Stimulated activated CD4-positive, alpha-beta T cell treated with anti-CD3 and anti-CD28 coated beads, Interleukin-2, amount 100 ng/mL, for 24 hours (primary cell): ENCODE data around the gene ELOB.

ENCODE experiments used
- DNase-seq, 2 donors: peaks; one replicate each; pipeline ENCODE4 v3.0.0-alpha.2; 2020

The ELOB gene

DNA sequence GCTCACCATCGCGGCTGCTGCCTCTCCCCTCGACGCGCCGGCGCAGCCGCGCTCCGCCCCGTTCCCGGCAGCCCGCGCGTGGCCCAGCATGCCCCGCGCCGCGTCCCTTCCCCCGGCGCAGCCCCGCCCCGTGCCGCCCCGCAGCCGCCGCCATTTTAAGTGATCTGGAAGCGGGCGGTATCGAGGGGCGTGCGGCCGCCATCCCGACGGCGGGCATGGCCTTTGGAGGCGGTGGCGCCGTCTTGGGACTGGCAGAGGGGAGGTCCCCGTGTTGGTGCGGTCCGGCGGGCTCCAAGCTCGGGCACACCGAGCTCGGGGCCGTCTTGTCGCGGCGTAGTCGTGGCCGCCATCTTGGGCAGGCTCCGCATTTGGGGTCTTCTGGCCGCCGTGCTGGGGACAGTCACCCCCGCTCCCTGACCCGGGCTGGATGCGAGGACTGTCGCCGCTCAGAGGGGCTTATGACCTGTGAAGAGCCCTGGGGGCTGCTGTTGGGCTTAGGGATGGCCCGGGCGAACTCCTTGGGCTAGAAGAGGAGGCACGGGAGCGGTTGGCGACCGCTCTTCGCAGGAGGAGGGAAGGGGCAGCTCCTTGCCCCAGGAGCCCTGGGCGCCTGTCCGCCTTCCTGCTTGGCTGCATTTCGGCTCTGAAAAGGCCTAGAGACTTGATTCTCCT, at the start of gene ELOB:
Gene ELOB (minus strand): TSS at position 50 of the 672 bp plus-strand sequence. CDS start 41 bp downstream, at position 9.
- DNase-seq = peak; percentile 91

DNA sequence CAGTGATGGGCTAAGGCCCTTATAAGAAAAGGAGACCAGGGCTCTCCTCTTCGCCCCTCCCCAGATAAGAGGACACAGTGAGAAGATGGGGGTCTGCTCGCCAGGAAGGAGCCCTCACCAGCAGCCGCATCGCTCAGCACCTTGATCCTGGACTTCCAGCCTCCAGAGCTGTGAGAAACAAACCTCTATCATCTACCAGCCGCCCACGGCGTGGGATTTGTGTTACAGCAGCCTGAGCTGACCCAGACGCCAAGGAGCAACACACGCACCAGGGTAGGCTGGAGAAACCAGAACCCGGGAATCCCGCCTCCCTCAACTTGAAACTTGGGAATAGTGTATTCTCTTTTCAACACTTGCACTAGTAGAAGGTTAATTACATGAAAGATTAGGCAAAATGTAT, 48.8 kb upstream of the ELOB start:
- no peak for DNase-seq

DNA sequence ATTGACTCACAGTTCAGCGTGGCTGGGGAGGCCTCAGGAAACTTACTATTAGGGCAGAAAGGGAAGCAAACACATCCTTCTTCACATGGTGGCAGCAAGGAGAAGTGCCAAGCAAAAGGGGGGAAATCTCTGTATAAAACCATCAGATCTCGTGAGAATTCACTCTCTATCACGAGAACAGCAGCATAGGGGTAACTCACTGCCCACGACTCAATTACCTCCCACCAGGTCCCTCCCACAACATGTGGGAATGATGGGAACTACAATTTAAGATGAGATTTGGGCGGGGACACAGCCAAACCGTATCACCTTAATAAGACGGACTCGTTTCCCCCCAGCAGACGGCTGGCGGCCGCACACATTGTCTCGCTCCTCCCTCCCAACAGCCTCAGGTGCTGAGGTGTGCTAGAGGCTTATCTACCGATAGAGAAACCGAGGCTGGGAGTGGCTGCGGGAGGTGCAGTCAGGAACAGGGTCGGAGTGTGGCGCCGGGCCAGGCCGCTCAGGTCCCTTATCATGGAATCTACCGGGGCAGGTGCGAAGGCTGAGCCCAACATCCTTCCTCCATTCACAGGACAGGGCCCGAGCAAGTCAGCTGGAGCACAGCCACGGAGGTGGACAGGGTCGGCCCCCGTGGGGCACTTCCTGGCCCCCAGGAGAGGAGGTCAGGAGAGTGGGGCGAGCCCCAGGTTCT, 48.1 kb upstream of the ELOB start:
- DNase-seq = no peak

DNA sequence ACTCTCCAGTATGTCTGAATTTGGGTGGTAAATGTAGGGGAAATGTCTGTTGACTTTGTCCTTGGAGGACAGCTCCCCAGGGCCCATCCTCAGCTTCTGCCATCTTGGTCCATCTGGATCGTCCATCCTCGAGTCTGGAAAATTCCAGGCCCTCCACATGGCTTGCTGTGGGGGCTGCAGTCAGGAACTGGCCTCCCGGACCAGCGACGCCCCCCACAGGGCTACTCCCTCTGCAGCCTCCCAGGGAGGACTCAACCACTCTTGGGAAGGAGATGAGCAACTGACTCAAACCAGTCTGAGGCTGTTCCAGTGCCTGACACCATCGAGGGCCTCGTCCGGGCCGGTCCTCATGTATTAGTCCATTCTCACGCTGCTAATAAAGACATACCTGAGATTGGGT, 47.5 kb upstream of the ELOB start:
- DNase-seq = no peak

DNA sequence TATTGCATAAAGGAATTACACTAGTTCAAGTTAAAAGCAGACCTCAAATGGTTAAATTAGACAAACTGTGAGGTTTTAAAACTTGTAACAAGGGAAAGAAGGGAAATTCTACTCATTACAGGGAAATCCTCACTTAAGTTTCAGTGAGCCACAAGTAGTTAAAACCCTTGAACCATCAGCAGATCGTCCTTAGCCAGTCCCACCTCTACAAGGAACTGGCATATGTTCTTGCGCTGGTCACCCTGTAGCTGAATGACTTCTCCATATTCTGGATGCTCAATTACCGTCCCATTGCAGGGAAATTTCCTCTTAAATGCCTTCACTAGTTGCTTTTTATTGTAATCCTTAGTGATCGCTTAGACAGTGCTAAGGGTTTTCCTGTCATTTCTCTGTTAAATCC, 45.4 kb upstream of the ELOB start:
- DNase-seq = no peak

DNA sequence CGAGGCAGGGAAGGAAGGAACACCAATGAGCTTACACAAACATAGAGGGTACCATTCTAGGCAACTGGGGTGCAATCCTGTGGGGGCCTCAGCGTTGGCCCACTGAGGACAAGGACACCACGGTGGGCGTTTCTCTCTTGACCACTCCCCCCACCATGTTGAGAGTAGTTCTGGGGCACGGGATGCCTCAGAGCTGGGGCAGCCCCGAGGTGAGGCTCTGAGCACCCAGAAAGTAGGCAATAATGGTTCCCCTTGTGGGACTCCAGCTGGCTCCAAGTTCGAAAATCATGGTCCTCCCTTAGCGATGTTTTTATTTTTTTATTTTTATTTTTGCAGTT, 45.0 kb upstream of the ELOB start:
- DNase-seq = no peak

DNA sequence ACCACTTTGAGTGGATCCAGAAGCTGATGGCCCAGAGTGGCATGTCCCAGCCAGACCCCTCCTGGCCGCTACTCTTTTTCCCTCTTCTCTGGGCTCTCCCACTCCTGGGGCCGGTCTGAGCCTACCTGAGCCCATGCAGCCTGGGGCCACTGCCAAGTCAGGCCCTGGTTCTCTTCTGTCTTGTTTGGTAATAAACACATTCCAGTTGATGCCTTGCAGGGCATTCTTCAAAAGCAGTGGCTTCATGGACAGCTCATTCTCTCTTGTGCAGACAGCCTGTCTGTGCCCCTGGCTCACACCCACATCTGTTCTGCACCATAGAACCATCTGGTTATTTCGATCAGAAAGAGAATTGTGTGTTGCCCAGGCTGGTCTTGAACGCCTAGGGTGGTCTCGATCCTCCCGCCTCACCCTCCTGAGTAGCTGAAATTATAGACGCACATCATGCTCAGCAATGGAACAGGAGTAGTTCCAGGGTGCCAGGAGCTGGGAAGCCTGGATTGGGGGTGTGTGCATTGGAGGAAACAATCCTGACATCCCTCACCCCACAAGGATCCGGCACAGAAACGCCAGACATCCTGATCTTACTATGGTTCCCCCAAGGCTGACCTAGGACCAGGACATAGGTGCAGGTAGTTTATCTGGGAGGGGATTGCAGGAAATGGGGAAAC, 44.5 kb upstream of the ELOB start:
- no peak for DNase-seq

DNA sequence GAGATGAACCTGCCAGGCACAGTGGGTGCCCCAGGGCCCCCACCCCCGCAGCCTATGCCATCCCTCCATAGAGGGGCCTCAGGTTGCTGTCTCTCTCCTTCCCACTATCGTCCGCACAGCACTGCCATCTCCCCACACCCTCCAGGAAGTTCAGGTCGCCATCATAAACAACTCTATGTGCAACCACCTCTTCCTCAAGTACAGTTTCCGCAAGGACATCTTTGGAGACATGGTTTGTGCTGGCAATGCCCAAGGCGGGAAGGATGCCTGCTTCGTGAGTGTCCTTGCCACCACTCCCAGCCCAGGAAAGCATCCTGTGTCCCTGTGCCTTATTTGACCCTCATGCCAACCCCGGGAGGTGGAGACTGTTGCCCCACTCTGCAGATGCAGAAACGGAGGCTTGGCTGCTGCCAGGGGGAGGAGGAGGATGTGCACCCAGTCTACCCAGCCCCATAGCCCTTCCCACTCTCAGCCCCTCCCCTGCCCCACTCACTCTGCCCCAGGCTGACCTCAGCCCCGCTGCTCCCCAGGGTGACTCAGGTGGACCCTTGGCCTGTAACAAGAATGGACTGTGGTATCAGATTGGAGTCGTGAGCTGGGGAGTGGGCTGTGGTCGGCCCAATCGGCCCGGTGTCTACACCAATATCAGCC, 43.9 kb upstream of the ELOB start:
- DNase-seq = no peak

DNA sequence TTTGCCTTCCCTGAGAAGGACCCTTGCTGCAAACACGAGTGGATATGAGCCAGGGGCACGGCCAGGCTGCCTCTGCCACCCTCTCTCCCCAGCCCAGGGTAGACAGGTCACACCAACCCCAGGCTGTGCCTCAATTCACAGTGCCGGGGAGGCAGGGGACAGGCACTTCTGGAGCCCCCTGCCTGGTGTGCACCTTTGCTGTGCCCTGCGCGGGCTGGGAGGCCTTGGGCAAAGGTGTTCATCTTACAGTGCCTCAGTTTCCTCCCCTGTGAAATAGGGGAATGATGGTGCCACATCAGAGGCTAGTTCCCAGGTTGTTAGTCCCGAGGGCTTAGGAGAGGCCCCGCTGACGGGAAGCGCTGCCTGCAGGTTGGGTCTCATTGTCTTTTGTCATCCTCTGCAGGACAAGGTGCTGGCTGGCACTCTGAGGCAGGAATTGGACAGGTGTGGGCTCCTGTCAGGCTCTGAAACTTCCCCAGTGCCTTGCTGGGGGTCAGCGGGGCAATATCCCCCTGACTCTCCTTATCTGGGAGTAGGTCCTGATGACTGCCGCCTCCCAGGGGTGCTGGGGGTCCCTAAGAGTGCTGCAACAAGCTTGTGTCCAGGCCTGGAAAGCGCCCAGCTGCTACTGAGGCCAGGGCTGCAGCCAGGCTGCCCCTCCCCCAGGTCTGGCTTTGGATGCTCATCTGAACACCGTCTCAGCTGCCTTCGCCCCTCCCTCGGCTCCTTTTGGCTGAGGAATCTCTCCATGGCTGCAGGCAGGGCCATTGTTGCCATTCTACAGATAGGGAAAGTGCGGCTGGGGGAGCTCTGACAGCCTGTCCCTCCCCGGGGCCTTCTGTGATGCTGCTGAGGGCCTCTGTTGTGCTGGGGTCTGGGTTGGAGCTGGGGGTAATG, 43.1 kb upstream of the ELOB start:
- no peak for DNase-seq

DNA sequence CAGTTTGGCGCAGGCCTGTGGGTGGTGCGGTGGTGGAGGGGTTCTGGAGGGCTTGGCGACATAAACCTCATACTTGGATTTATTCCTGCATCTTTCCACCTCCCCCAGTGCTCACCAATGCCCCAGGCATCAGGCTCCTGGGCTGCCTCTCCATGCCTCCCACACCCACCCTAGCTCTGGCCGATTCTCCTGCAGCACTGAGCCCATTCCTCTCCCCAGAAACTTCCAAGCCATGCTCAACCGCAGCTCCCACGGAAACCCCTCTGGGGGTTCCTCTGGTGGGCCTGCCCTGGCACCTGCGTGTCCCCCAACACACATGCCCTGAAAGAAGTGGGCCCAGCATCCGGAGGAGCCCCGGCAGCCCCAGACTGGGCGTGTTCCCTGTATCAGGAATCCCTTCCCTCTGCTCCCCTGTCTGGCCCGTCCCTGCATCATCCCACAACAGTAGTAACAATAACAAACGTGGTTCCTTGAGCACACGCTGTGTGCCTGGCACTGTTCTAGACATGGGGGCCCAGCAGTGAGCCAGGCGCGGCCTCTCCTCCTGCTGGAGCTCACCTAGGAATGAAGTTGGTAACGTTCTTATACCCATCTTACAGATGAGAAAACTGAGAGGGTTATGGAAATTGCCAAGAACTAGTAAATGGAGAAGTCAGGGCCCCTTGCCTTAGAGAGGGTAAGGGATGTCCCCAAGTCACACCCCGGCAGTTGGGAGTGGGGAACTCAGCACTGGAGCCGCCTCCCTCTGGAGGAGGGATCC, 42.3 kb upstream of the ELOB start:
- DNase-seq = no peak

DNA sequence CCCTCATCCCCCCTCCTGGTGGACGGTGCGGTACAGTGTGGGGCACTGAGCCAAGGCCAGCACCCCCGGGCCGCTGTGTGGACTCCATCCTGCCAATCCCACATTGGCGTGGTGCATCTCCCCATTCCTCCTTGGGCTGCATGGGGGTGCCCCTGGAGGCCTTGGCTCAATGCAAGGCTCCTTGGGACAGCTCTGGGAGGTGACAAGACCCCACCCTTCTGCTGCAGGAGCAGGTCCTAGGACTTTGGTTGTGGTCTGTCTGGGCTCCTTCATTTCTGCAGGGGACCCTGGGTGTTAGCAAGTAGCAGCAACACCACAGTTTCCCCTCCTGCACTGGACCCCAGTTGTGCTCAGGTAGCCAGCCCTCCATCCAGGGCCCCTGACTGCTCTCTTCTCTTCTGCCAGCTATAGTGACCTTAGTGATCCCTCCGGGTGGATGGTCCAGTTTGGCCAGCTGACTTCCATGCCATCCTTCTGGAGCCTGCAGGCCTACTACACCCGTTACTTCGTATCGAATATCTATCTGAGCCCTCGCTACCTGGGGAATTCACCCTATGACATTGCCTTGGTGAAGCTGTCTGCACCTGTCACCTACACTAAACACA, 41.3 kb upstream of the ELOB start:
- DNase-seq = no peak

DNA sequence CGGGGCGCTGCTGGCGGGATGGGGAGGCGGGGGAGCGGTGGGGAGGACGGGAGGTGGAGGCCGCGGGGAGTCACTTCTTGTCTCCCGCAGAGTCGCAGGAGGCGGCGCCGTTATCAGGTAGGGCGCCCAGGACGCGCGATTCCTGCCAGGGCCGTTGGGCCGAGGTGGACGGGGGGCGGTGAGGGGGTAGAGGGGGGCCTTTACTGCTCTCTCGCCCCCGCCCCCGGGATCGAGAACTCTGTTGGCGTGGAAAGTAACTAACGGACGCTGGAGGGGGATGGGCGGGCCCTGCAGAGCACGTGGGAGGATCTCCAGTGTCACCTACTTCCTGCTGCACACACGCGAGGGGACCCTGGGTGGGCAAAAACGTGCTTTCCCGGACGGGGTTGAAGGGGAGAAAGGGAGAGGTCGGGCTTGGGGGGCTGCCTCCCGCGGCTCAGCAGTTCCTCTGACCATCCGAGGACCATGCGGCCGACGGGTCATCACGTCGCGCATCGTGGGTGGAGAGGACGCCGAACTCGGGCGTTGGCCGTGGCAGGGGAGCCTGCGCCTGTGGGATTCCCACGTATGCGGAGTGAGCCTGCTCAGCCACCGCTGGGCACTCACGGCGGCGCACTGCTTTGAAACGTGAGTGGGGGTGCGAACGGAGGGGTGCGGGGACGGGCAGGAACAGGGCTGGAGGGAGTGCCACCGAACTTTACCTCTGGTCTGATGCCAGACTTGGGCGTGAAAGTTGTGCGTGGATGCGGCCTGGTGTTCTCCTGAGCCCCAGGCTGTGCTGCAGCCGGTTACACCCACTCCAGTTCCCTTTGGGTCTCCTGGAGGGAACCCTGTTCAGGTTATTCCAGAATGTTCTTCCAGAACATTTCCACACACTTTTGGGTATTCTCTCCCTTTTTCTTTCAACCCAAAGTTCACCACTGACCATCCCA, 40.5 kb upstream of the ELOB start:
- DNase-seq = peak in 1 of 2 donors; percentile 34

DNA sequence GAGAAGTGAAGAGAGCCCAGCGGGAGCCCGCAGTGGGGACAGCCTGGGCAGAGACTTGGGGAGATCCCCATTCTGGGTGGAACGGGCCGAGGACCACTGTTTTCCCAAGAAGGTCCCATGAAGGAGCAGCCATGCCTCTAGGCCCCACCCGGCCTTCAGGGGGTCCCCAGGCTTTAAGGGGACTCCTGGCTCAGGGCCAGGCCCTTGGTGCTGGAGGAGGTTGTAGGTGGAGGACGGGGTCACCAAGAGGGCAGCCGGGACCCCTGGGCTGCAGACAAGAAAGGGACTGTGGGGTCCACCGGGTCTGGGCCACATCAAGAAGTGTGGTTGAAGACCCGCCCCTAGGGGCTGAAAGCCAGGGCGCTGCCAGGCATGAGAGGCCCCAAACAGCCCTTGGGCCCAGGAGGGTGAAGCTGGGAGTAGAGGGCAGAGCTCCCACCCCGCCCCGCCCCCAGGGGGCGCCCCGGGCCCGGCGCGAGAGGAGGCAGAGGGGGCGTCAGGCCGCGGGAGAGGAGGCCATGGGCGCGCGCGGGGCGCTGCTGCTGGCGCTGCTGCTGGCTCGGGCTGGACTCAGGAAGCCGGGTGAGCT, 39.8 kb upstream of the ELOB start, which contains the start of gene PRSS21:
Gene PRSS21 (plus strand): TSS at position 487 of the 589 bp plus-strand sequence. CDS start 32 bp downstream, at position 519.
- DNase-seq = peak in 1 of 2 donors; percentile 42

DNA sequence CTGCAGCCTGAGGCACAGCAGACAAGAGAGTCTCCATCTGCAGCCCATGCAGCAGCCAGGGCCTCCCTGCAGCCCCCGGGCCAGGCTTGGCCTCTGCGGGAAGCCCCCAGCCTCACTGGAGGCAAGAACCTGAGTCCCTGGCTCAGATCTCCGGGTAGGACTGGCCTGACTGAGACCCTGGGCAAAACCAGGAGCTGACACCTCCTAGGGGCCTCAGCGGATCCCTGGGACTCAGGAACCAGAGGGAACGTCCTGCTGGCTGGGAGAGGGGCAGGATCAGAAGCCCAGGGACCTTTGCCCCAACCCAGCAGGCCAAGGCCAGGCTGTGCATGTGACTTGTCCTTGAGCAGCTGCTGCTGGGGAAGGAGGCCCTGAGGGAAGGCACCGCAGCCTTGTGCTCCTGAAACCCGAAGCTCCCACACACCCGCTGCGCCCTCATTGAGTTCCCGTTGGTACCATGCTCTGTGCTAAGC, 38.3 kb upstream of the ELOB start:
- DNase-seq = no peak

DNA sequence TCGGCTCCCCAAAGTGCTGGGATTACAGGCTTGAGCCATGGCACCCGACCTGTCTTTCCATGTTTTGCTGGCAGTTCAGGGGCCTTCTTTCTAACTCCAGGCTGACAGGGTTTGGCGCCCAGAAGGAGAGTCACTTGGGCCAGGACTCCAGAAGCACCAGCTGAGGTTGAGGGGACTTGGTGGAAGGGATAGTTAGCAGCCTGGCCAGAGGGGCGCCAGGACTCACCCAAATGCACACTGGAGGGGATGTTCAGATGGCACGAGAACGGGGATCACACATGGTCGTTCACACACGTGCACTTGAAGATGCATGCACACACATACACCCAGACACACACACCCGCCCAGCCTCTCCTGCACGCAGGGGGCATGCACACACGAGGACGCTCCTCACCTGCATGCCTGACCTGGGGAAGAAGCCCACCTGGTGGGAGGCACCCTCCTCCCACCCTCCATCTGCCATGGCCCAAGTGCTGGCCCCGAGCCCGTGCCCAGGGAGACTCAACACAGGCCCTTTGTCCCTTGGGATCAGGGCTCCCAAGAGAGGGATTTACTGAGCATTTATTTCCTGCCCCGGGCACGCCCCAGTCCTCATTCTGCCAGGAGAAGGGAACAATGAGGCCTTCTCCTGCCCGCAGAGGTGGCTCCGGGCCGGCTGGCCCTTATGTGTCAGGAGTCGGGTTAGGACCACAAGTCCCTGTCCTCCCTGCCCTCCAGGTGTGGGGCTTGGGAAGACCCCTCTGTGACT, 37.6 kb upstream of the ELOB start:
- no peak for DNase-seq

DNA sequence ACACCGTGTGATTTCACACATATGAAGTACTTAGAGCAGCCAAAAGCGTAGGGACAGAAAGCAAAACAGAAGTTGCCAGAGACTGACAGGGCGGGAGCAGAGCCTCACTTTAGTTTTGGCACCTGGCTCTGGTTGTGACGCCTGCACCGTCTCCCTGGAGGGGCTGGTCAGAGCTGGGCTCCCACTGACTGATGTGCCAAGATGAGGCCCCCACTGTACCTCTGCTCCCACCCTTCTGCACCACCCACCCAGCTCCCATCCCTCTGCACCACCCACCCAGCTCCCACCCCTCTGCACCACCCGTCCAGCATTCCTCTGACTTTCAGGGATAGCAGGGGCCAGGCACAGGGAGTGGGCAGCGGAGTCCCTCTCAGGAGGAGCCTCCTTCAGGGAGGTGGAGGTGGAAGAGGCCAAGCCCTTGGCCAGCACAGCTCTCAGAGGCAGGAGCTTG, 36.7 kb upstream of the ELOB start:
- no peak for DNase-seq

DNA sequence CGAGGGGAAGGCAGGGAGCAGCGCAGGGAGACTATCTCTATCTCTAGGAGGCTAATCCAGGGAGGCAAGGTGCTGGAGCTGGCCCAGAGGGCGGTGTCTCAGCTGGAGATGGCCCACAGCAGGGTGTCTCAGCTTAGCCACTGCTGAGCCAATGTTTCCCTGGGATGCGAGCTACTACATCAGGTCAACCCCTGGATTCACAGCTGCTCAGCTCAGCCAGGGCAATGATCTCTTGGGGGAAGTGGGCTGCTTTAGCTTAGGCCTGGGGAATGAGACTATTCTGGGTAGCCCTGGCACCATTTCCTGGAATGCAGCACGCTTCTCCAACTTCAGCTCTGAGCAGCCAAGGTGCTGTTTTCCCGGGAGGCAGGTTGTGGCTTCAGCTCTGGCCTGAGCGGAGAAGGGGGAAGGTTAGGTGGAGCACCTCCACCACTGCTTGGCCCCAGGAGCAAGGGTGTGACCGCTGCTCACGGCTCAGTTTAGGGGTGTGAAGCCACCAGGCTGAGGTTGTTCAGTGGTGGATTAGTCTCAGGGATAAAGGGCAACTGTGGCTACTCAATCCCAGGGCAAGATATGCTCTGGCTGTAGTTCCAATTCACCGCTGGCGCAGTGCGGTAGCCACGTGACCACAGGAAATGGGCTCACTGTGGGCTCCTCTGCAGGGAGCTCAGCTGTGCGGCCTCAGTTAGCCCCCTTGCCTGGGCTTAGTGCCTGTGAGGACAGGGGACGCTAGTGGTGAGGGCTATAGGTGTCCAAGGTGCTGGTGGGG, 34.8 kb upstream of the ELOB start:
- DNase-seq = no peak

DNA sequence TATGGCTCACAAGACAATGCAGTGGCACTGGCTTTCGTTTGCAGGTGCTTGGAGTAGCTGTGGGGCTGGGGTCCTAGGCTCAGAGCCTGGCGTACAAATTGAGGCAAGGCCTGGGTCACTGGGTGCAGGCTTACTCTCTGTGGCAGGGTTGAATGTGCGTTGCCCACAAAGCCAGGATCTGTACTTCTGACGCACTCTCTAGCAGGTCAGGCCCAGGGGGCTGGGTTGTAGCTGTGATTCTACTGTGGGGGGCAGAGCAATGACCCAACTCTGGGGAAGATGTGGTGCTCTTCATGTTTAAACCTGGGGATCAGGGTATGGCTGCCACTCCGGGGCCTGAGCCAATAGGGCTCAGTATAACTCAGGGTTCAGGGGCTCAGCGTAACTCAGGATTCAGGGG, 33.6 kb upstream of the ELOB start:
- no peak for DNase-seq
